Endothelial cell of umbilical vein (primary cell): ENCODE measurements around the gene MOB3B. TPM values are rescaled to one million over a fixed set of nuclear protein-coding genes. Genes with fewer than 3 reads are reported as not detected.

Source experiments
- BruUV-seq: library from RNA; stranded (reverse); fragments of 400-500 nt; replicated peaks from 2 replicates; lab custom pipeline; 2021; lab: Mats Ljungman, UMichigan
- CTCF ChIA-PET: fragments of 300-600, 350-600 bp; sonication (Branson Sonifier 250); formaldehyde crosslinking; loops from one replicate; lab custom pipeline; 2021; ENCODE audit warnings: antibody characterized with exemption, inconsistent platforms; lab: Charles Lee
- POLR2A ChIA-PET: fragments of 300-600, 350-600 bp; sonication (Branson Sonifier 250); formaldehyde crosslinking; loops from one replicate; lab custom pipeline; 2021; ENCODE audit warnings: antibody characterized with exemption, inconsistent platforms; lab: Charles Lee
- DNase-seq: peaks from one replicate; pipeline ENCODE4 v3.0.0-alpha.2; 2011; ENCODE audit warnings: low read depth, low spot score
- FAIRE-seq: peaks from 2 replicates; lab custom pipeline; 2011; peaks lifted over from hg19 to GRCh38; lab: Jason Lieb, UNC
- H2AFZ ChIP-seq: 2 replicates; pipeline ENCODE4 v1.6.0; 2012; ENCODE audit warnings: low read depth, low read length, control low read depth, inconsistent platforms
- H3K27ac ChIP-seq: 2 replicates; pipeline ENCODE4 v1.5.1; 2011; ENCODE audit warnings: low read depth, mild to moderate bottlenecking, control low read depth, low read length, moderate library complexity; ENCODE audit not compliant: insufficient read depth
- H3K27me3 ChIP-seq, 2 experiments: 2 replicates each; pipeline versions ENCODE4 v1.6.0 to v1.6.1; 2011; ENCODE audit warnings: low read length in 2 of 2, mixed read lengths in 1 of 2; ENCODE audit not compliant: control insufficient read depth in 2 of 2, insufficient read depth in 2 of 2
- H3K36me3 ChIP-seq, 2 experiments: 2 replicates in 1 of 2; 3 replicates in 1 of 2; pipeline ENCODE4 v1.5.1; 2011; ENCODE audit warnings: low read length in 2 of 2, mild to moderate bottlenecking in 1 of 2, moderate library complexity in 1 of 2; ENCODE audit not compliant: control insufficient read depth in 2 of 2, insufficient read depth in 2 of 2; ENCODE audit errors: extremely low read depth in 1 of 2
- H3K4me1 ChIP-seq: 3 replicates; pipeline ENCODE4 v1.5.1; 2011; ENCODE audit warnings: mild to moderate bottlenecking, low read length; ENCODE audit not compliant: control insufficient read depth, insufficient read depth; ENCODE audit errors: extremely low read depth
- H3K4me2 ChIP-seq: 2 replicates; pipeline ENCODE4 v1.6.1; 2011; ENCODE audit warnings: low read length, control low read depth, mixed read lengths; ENCODE audit not compliant: insufficient read depth
- H3K4me3 ChIP-seq, 3 experiments: fragments of 200-600 bp in 1 of 3; sonication (generic), shearing (Covaris generic) in 1 of 3; replicated peaks in 1 of 3; 2 replicates each; pipeline ENCODE4 v1.5.1; 2011 to 2016; ENCODE audit warnings: control low read depth in 3 of 3, low read length in 3 of 3, mild to moderate bottlenecking in 2 of 3, inconsistent platforms in 1 of 3, low read depth in 1 of 3, moderate library complexity in 1 of 3; ENCODE audit not compliant: insufficient read depth in 1 of 3
- H3K79me2 ChIP-seq: 2 replicates; pipeline ENCODE4 v1.6.0; 2012; ENCODE audit warnings: low read length, inconsistent platforms; ENCODE audit not compliant: control insufficient read depth, insufficient read depth
- H3K9ac ChIP-seq: replicated peaks from 2 replicates; pipeline ENCODE3; 2011; ENCODE audit warnings: low read length, control low read depth; ENCODE audit not compliant: insufficient read depth; ENCODE audit errors: extremely low read depth
- H3K9me1 ChIP-seq: replicated peaks from 3 replicates; pipeline ENCODE4 v1.6.0; 2011; ENCODE audit warnings: mild to moderate bottlenecking, low read length; ENCODE audit not compliant: control insufficient read depth, insufficient read depth; ENCODE audit errors: extremely low read depth
- H3K9me3 ChIP-seq: replicated peaks from 2 replicates; pipeline ENCODE4 v1.5.1; 2012; ENCODE audit warnings: low read length, inconsistent platforms; ENCODE audit not compliant: control insufficient read depth, insufficient read depth
- H4K20me1 ChIP-seq: replicated peaks from 2 replicates; pipeline ENCODE3; 2011; ENCODE audit warnings: mild to moderate bottlenecking, low read length; ENCODE audit not compliant: control insufficient read depth, insufficient read depth; ENCODE audit errors: extremely low read depth
- CTCF ChIP-seq, 2 donors: IDR thresholded peaks; 1 replicate in 1 of 2; 2 replicates in 1 of 2; pipeline ENCODE4 v1.5.1; 2011; ENCODE audit warnings: low read length in 2 of 2, mild to moderate bottlenecking in 2 of 2, moderate library complexity in 2 of 2, control low read depth in 1 of 2, inconsistent platforms in 1 of 2, low read depth in 1 of 2; ENCODE audit not compliant: insufficient read depth in 1 of 2; ENCODE audit errors: extremely low read depth in 1 of 2
- EZH2 ChIP-seq: IDR thresholded peaks from 2 replicates; pipeline ENCODE4 v1.6.1; 2012; ENCODE audit warnings: borderline replicate concordance, low read depth, mild to moderate bottlenecking, moderate library complexity, low read length, inconsistent platforms; ENCODE audit not compliant: severe bottlenecking
- FOS ChIP-seq: IDR thresholded peaks from 2 replicates; pipeline ENCODE4 v1.6.1; 2011; ENCODE audit warnings: mild to moderate bottlenecking, low read length, moderate library complexity, borderline replicate concordance; ENCODE audit not compliant: insufficient read depth
- GATA2 ChIP-seq: IDR thresholded peaks from 2 replicates; pipeline ENCODE4 v1.7.0; 2011; ENCODE audit warnings: low read depth, mild to moderate bottlenecking, moderate library complexity, mixed read lengths, low read length; ENCODE audit not compliant: insufficient read length, insufficient read depth
- JUN ChIP-seq: IDR thresholded peaks from 2 replicates; pipeline ENCODE4 v1.6.1; 2011; ENCODE audit warnings: borderline replicate concordance, low read depth; ENCODE audit not compliant: insufficient read length, insufficient read depth
- MAX ChIP-seq: IDR thresholded peaks from 2 replicates; pipeline ENCODE4 v1.6.1; 2011; ENCODE audit not compliant: insufficient read depth, insufficient read length
- MYC ChIP-seq: IDR thresholded peaks from one replicate; pipeline ENCODE4 v1.6.1; 2011; ENCODE audit warnings: mild to moderate bottlenecking, low read depth, low read length
- POLR2A ChIP-seq: IDR thresholded peaks from 2 replicates; pipeline ENCODE4 v1.6.1; 2012; ENCODE audit warnings: low read depth, mild to moderate bottlenecking, control low read depth, low read length
- POLR2AphosphoS5 ChIP-seq: IDR thresholded peaks from 2 replicates; pipeline ENCODE4 v1.6.1; 2012; ENCODE audit warnings: low read depth, mild to moderate bottlenecking, control low read depth, low read length, moderate library complexity; ENCODE audit not compliant: insufficient read depth
- dilution Hi-C: fragments of 300-500 bp; cut with MboI; formaldehyde crosslinking; loops from one replicate; pipeline ENCODE4 v1.15.0; 2019; ENCODE audit warnings: low sequenced_read_pairs; ENCODE audit not compliant: extremely low pct_ligation_motif_present
- intact Hi-C: fragments of 100-400 bp; cut with micrococcal nuclease; formaldehyde crosslinking; loops from one replicate; pipeline ENCODE4 v1.10.0; 2022
- polyA plus RNA-seq, 4 experiments: library from polyadenylated mRNA; depleted of rRNA in 3 of 4; stranded (reverse) in 3 of 4; unstranded in 1 of 4; fragments of >200 nt; gene quantifications; 2 replicates each; pipeline versions ENCODE4 v1.2.1 to v1.2.3, GENCODE V29; 2011 to 2012; ENCODE audit warnings: missing spikeins in 1 of 4
- total RNA-seq: library from RNA; stranded (reverse); gene quantifications from 2 replicates; pipeline ENCODE4 v1.2.3, GENCODE V29; 2021

The MOB3B gene
- total and polyA plus RNA-seq, 2 donors (not counting 3 experiments of a cell fraction or from before 2014, with no cell fraction given) = 0.03 TPM; not detected in 1

- intact Hi-C loops = no loop called here
- Histone ChIP-seq H3K27me3 (peaks cover 2 to 7% of the 10 kb centered on the region in 2 experiments), H4K20me1 (no peaks in the 10 kb centered on the region), H2AFZ (no peak overlapping the region), H3K9ac (no peak overlapping the region), H3K79me2 (no peaks in the 10 kb centered on the region), H3K36me3 (no peaks in the 10 kb centered on the region), H3K4me2 (no peak overlapping the region), H3K27ac (no peak overlapping the region), H3K9me1 (no peaks in the 10 kb centered on the region), H3K4me3 (no peak overlapping the region), H3K4me1 (no peaks in the 10 kb centered on the region), H3K9me3 (no peaks in the 10 kb centered on the region)
- FAIRE-seq = no peak
- ChIA-PET POLR2A (no interaction called here), CTCF (interaction anchor here (0.8 kb wide), 1 partner anchor 205 kb away, joined by 3 read pairs; no protein-coding TSS in a partner anchor)
- dilution Hi-C loops = loop anchor here (25.0 kb wide), 1 partner anchor 171 kb away; the partner anchor contains the start of gene IFNK
- TF ChIP-seq MAX = no peak
- no peak for TF ChIP-seq FOS
- TF ChIP-seq GATA2 = no peak
- no peak for TF ChIP-seq MYC
- no peak for TF ChIP-seq JUN
- TF ChIP-seq POLR2A = no peak
- TF ChIP-seq POLR2AphosphoS5 = no peak
- no peak for TF ChIP-seq CTCF (IDR thresholded peaks at IDR 0.05; ENCODE audit: extremely low read depth in 1 of 2, insufficient read depth in 1 of 2, low read depth in 1 of 2, low read length in 2 of 2)
- TF ChIP-seq EZH2 = no peak
- BruUV-seq = no TSS peak
- DNase-seq = no peak
Observed at GRCh38 chr9:27341545-27342294, 187.9 kb downstream of the MOB3B start.
